Measurements from ENCODE around the gene SPG11. TPM values are rescaled to one million over a fixed set of nuclear protein-coding genes. Genes with fewer than 3 reads are reported as not detected.
A peak's percentile ranks its signal among the peaks of the same experiment; 100 is the strongest.

SPG11 gene, protein sequence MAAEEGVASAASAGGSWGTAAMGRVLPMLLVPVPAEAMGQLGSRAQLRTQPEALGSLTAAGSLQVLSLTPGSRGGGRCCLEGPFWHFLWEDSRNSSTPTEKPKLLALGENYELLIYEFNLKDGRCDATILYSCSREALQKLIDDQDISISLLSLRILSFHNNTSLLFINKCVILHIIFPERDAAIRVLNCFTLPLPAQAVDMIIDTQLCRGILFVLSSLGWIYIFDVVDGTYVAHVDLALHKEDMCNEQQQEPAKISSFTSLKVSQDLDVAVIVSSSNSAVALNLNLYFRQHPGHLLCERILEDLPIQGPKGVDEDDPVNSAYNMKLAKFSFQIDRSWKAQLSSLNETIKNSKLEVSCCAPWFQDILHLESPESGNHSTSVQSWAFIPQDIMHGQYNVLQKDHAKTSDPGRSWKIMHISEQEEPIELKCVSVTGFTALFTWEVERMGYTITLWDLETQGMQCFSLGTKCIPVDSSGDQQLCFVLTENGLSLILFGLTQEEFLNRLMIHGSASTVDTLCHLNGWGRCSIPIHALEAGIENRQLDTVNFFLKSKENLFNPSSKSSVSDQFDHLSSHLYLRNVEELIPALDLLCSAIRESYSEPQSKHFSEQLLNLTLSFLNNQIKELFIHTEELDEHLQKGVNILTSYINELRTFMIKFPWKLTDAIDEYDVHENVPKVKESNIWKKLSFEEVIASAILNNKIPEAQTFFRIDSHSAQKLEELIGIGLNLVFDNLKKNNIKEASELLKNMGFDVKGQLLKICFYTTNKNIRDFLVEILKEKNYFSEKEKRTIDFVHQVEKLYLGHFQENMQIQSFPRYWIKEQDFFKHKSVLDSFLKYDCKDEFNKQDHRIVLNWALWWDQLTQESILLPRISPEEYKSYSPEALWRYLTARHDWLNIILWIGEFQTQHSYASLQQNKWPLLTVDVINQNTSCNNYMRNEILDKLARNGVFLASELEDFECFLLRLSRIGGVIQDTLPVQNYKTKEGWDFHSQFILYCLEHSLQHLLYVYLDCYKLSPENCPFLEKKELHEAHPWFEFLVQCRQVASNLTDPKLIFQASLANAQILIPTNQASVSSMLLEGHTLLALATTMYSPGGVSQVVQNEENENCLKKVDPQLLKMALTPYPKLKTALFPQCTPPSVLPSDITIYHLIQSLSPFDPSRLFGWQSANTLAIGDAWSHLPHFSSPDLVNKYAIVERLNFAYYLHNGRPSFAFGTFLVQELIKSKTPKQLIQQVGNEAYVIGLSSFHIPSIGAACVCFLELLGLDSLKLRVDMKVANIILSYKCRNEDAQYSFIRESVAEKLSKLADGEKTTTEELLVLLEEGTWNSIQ (N-terminal part only)
- 75.4 and 80.7 TPM in 2 replicates for total RNA-seq

DNA sequence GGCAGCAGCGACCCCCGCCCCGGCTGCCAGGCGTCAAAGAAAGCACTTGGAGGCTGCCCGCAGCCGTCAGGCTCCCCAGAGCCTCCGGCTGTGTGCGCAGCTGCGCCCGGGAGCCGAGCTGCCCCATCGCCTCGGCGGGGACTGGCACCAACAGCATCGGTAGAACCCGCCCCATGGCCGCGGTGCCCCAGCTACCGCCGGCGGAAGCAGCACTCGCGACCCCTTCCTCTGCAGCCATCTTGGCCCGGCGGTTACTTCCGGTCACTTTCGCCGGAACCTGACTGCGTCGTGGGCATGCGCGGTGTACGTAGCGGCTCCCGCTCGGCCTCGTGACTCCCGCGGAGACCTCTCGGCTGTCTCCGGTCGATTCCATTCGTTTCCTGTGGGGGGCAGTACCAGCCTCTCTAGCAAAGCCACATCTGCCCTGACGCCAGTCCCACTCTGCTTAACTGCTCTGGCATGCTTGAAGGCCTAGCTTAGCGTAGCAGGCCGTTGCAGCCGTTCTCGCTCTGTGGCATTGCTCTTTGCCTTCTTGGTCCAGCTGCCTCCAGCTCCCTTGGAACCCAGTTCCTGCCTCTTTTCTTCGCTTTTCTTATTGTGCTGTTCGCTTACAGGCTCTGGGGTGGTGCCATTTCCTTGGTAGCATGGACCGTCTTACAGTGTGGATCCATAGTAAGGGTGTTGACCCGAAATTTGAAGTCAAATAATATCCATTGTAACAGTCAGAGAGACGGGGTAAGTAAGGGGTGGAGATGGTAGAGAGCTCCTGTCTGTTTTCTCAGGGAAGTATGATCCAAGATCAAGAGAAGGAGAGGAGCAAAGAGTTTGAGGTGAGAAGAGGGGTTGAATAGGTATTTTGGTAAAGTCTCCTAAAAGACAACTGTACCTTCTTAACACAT, at the start of gene SPG11:
Gene SPG11 (minus strand): TSS at position 253 of the 899 bp plus-strand sequence. CDS start 15 bp downstream, at position 238.
- peak; percentile 99 for DNase-seq (ENCODE audit: low read depth)
- H3K4me3 ChIP-seq (ENCODE audit: low read depth, low read length): peak within 1 kb of the TSS; percentile 99
- TF ChIP-seq, protein P1, sequence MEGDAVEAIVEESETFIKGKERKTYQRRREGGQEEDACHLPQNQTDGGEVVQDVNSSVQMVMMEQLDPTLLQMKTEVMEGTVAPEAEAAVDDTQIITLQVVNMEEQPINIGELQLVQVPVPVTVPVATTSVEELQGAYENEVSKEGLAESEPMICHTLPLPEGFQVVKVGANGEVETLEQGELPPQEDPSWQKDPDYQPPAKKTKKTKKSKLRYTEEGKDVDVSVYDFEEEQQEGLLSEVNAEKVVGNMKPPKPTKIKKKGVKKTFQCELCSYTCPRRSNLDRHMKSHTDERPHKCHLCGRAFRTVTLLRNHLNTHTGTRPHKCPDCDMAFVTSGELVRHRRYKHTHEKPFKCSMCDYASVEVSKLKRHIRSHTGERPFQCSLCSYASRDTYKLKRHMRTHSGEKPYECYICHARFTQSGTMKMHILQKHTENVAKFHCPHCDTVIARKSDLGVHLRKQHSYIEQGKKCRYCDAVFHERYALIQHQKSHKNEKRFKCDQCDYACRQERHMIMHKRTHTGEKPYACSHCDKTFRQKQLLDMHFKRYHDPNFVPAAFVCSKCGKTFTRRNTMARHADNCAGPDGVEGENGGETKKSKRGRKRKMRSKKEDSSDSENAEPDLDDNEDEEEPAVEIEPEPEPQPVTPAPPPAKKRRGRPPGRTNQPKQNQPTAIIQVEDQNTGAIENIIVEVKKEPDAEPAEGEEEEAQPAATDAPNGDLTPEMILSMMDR (IDR thresholded peaks at IDR 0.05; ENCODE audit: insufficient read depth, low read depth, low read length): peak; percentile 87

DNA sequence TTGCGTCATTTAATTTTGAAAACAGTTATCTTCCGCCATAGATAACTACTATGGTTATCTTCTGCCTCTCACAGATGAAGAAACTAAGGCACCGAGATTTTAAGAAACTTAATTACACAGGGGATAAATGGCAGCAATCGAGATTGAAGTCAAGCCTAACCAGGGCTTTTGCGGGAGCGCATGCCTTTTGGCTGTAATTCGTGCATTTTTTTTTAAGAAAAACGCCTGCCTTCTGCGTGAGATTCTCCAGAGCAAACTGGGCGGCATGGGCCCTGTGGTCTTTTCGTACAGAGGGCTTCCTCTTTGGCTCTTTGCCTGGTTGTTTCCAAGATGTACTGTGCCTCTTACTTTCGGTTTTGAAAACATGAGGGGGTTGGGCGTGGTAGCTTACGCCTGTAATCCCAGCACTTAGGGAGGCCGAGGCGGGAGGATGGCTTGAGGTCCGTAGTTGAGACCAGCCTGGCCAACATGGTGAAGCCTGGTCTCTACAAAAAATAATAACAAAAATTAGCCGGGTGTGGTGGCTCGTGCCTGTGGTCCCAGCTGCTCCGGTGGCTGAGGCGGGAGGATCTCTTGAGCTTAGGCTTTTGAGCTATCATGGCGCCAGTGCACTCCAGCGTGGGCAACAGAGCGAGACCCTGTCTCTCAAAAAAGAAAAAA, 49.0 kb upstream of the SPG11 start:
- H3K4me3 ChIP-seq (ENCODE audit: low read depth, low read length): peak overlapping the region; percentile 97
- TF ChIP-seq, protein P1 (IDR thresholded peaks at IDR 0.05; ENCODE audit: insufficient read depth, low read depth, low read length): no peak
- DNase-seq (ENCODE audit: low read depth): peak; percentile 94

DNA sequence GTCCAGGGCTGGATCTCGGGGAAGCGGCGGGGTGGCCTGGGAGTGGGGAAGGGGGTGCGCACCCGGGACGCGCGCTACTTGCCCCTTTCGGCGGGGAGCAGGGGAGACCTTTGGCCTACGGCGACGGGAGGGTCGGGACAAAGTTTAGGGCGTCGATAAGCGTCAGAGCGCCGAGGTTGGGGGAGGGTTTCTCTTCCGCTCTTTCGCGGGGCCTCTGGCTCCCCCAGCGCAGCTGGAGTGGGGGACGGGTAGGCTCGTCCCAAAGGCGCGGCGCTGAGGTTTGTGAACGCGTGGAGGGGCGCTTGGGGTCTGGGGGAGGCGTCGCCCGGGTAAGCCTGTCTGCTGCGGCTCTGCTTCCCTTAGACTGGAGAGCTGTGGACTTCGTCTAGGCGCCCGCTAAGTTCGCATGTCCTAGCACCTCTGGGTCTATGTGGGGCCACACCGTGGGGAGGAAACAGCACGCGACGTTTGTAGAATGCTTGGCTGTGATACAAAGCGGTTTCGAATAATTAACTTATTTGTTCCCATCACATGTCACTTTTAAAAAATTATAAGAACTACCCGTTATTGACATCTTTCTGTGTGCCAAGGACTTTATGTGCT, 48.4 kb upstream of the SPG11 start:
- TF ChIP-seq, protein P1 (IDR thresholded peaks at IDR 0.05; ENCODE audit: insufficient read depth, low read depth, low read length): no peak
- peak; percentile 53 for DNase-seq (ENCODE audit: low read depth)

DNA sequence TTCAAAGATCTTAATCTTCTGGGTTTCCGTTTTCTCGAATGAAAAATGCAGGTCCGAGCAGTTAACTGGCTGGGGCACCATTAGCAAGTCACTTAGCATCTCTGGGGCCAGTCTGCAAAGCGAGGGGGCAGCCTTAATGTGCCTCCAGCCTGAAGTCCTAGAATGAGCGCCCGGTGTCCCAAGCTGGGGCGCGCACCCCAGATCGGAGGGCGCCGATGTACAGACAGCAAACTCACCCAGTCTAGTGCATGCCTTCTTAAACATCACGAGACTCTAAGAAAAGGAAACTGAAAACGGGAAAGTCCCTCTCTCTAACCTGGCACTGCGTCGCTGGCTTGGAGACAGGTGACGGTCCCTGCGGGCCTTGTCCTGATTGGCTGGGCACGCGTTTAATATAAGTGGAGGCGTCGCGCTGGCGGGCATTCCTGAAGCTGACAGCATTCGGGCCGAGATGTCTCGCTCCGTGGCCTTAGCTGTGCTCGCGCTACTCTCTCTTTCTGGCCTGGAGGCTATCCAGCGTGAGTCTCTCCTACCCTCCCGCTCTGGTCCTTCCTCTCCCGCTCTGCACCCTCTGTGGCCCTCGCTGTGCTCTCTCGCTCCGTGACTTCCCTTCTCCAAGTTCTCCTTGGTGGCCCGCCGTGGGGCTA, 47.8 kb upstream of the SPG11 start, which contains the start of the genes B2M and PATL2:
Gene B2M (plus strand): TSS at position 422 of the 647 bp plus-strand sequence. CDS start 30 bp downstream, at position 452.
Gene PATL2 (minus strand): TSS at position 228 of the 647 bp plus-strand sequence. CDS start 34,833 bp downstream, outside the sequence.
- TF ChIP-seq, protein P1 (IDR thresholded peaks at IDR 0.05; ENCODE audit: insufficient read depth, low read depth, low read length): no peak
- peak; percentile 97 for DNase-seq (ENCODE audit: low read depth)

More for the DNA sequence above, 48.4 kb upstream of the SPG11 start:
- H3K4me3 ChIP-seq (ENCODE audit: low read depth, low read length): peak overlapping the region; percentile 97

More for the DNA sequence above, 47.8 kb upstream of the SPG11 start, which contains the start of the genes B2M and PATL2:
- peak within 1 kb of the TSS; percentile 97 for H3K4me3 ChIP-seq (ENCODE audit: low read depth, low read length)

Measured in fibroblast of villous mesenchyme (primary cell).